ENCODE measurements around the gene APOA5. TPM values are rescaled to one million over a fixed set of nuclear protein-coding genes. Genes with fewer than 3 reads are reported as not detected.

APOA5 gene
- total RNA-seq, 1 experiment from 2014 or later = not detected

DNA sequence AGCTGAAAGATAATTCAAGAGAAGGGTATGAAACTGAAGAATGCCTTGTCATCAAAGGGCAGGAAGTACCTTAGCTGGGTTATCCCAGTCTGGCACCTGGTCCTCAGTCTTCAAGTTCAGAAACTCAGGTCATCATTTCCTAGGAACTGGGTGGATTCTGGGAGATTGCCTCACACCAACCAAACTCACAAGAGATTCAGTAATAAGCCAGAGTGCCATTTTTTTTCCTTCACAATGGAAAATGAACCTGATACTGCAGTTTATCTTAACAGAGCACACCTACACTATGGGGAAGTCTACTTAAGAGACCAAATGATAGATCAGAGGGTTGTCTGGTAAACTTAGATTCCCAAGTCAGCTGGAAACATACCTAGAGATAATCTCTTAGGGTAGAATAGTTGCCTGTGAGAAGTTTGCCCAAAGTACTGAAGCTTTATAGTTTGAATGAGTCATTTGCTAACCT lies 15.1 kb downstream of the APOA5 start:
- intact Hi-C loops (cut with micrococcal nuclease; ENCODE audit: unreplicated experiment) = no loop called here
- Histone ChIP-seq H3K4me2 (no peak overlapping the region), H3K9me2 (ENCODE audit: insufficient read depth) (no peaks in the 10 kb centered on the region), H3K9me3 (ENCODE audit: insufficient read depth, low read depth) (no peaks in the 10 kb centered on the region), H3F3A (ENCODE audit: insufficient read depth, low read depth) (peaks cover 28% of the 10 kb centered on the region), H3K4me3 (no peak overlapping the region), H3K79me2 (ENCODE audit: low read depth) (peaks cover 10% of the 10 kb centered on the region), H3K4me1 (replicated peaks; ENCODE audit: insufficient read depth) (peaks cover 24% of the 10 kb centered on the region), H3K27me3 (ENCODE audit: insufficient read depth, low read depth) (no peaks in the 10 kb centered on the region), H3K27ac (no peak overlapping the region), H3K36me3 (ENCODE audit: low read depth) (peaks cover 36% of the 10 kb centered on the region; the same call in 1 of the 2 replicates), H4K20me1 (ENCODE audit: insufficient read depth) (no peaks in the 10 kb centered on the region), H2AFZ (no peak overlapping the region)
- no TSS peak for BruUV-seq (replicated peaks)
- DNase-seq = no peak
- CTCF ChIA-PET = no interaction called here
- POLR2A ChIA-PET (ENCODE audit: unreplicated experiment) = interaction anchor here (0.7 to 0.8 kb wide), 2 partner anchors 53 to 342 kb away, joined by 4 to 6 read pairs; no protein-coding TSS in a partner anchor
- TF ChIP-seq EZH2 (IDR thresholded peaks at IDR 0.05; ENCODE audit: low read depth) = no peak
- TF ChIP-seq, protein P1, sequence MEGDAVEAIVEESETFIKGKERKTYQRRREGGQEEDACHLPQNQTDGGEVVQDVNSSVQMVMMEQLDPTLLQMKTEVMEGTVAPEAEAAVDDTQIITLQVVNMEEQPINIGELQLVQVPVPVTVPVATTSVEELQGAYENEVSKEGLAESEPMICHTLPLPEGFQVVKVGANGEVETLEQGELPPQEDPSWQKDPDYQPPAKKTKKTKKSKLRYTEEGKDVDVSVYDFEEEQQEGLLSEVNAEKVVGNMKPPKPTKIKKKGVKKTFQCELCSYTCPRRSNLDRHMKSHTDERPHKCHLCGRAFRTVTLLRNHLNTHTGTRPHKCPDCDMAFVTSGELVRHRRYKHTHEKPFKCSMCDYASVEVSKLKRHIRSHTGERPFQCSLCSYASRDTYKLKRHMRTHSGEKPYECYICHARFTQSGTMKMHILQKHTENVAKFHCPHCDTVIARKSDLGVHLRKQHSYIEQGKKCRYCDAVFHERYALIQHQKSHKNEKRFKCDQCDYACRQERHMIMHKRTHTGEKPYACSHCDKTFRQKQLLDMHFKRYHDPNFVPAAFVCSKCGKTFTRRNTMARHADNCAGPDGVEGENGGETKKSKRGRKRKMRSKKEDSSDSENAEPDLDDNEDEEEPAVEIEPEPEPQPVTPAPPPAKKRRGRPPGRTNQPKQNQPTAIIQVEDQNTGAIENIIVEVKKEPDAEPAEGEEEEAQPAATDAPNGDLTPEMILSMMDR (conservative IDR thresholded peaks at IDR 0.05) = no peak

DNA sequence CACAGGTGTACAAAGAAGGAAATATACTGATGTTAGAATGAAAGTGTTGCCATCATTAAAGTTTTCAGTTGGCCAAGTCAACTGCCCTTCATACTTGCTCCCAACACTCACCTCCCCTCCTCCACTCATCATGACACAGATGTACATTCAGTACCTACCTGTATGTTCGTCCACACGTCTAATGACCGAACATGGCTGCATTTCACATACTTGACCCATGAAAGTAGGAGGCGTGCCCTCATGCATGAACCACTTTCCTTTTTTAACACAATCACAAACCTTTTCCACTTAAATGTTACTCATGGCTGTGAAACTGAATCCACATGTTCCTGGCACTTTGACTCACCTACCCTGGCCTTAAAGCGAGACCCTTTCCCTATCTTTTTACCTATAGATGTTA lies 15.7 kb downstream of the APOA5 start:
- peaks cover 28% of the 10 kb centered on the region for H3F3A ChIP-seq (ENCODE audit: insufficient read depth, low read depth)
- ChIA-PET POLR2A (ENCODE audit: unreplicated experiment) (interaction anchor here (0.7 to 0.8 kb wide), 2 partner anchors 53 to 342 kb away, joined by 4 to 6 read pairs; no protein-coding TSS in a partner anchor), CTCF (no interaction called here)
- no peak overlapping the region for H3K4me2 ChIP-seq
- no peak for DNase-seq
- no peaks in the 10 kb centered on the region for H3K9me2 ChIP-seq (ENCODE audit: insufficient read depth)
- BruUV-seq (replicated peaks) = no TSS peak
- no peak overlapping the region for H3K27ac ChIP-seq
- no peak overlapping the region for H3K4me3 ChIP-seq
- intact Hi-C loops (cut with micrococcal nuclease; ENCODE audit: unreplicated experiment) = no loop called here
- no peaks in the 10 kb centered on the region for H3K27me3 ChIP-seq (ENCODE audit: insufficient read depth, low read depth)
- no peaks in the 10 kb centered on the region for H3K9me3 ChIP-seq (ENCODE audit: insufficient read depth, low read depth)
- H2AFZ ChIP-seq = no peak overlapping the region
- H3K79me2 ChIP-seq (ENCODE audit: low read depth) = peaks cover 16% of the 10 kb centered on the region
- H4K20me1 ChIP-seq (ENCODE audit: insufficient read depth) = no peaks in the 10 kb centered on the region
- peaks cover 31% of the 10 kb centered on the region; the same call in 1 of the 2 replicates for H3K36me3 ChIP-seq (ENCODE audit: low read depth)
- H3K4me1 ChIP-seq (replicated peaks; ENCODE audit: insufficient read depth) = peaks cover 29% of the 10 kb centered on the region
- TF ChIP-seq EZH2 (IDR thresholded peaks at IDR 0.05; ENCODE audit: low read depth) = no peak
- TF ChIP-seq, protein P1 (conservative IDR thresholded peaks at IDR 0.05) = no peak

DNA sequence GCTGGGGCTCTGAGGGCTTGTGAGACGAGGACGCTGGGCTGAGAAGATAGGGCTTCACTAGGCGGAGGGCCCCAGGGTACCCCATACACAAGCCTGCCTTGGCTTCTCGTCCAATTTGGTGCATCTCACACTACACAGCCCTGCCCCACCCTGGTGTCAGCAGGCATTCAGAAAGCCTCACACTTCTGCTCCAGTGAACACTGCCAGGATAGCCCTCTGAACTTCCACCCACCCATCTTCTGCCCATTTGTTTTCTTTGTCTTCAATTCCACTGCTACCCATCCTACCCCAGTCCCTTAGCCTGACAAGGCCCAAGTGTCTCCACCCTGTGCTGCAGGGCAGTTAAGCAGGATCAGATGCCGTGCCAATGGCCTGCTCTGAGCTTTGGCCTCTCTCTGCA lies 17.0 kb downstream of the APOA5 start:
- Histone ChIP-seq H3K27me3 (ENCODE audit: insufficient read depth, low read depth) (no peaks in the 10 kb centered on the region), H3K27ac (no peak overlapping the region), H3F3A (ENCODE audit: insufficient read depth, low read depth) (peaks cover 28% of the 10 kb centered on the region), H3K4me1 (replicated peaks; ENCODE audit: insufficient read depth) (peaks cover 32% of the 10 kb centered on the region), H2AFZ (no peak overlapping the region), H4K20me1 (ENCODE audit: insufficient read depth) (no peaks in the 10 kb centered on the region), H3K9me3 (ENCODE audit: insufficient read depth, low read depth) (no peaks in the 10 kb centered on the region), H3K4me2 (peak overlapping the region; percentile 84), H3K79me2 (ENCODE audit: low read depth) (peaks cover 25% of the 10 kb centered on the region), H3K36me3 (ENCODE audit: low read depth) (peaks cover 25% of the 10 kb centered on the region; the same call in 1 of the 2 replicates), H3K4me3 (no peak overlapping the region; the same call in 1 of the 2 replicates), H3K9me2 (ENCODE audit: insufficient read depth) (no peaks in the 10 kb centered on the region)
- no peak for DNase-seq
- no TSS peak for BruUV-seq (replicated peaks)
- POLR2A ChIA-PET (ENCODE audit: unreplicated experiment) = no interaction called here
- no peak for TF ChIP-seq EZH2 (IDR thresholded peaks at IDR 0.05; ENCODE audit: low read depth)
- intact Hi-C loops (cut with micrococcal nuclease; ENCODE audit: unreplicated experiment) = loop anchor here (5.0 kb wide), 1 partner anchor 333 kb away; no protein-coding TSS in a partner anchor
- CTCF ChIA-PET = no interaction called here

All from PC-9 (cell line).